Ovary (tissue), 10 donors: Measurements from ENCODE around the gene SERPINB7. TPM values are rescaled to one million over a fixed set of nuclear protein-coding genes. Genes with fewer than 3 reads are reported as not detected.

Experiments used
- DNase-seq, 5 donors: peaks; one replicate each; pipeline ENCODE4 v3.0.0-alpha.2; 2019 to 2020
- H3K27ac ChIP-seq, 2 donors: fragments of 200-600 bp; one replicate each; pipeline versions ENCODE4 v1.5.1 to v1.8.0; 2019 to 2022
- H3K27me3 ChIP-seq: fragments of 200-600 bp; one replicate; pipeline ENCODE4 v1.8.0; 2022
- H3K36me3 ChIP-seq: fragments of 200-600 bp; sonication (generic); one replicate; pipeline ENCODE4 v1.5.1; 2019
- H3K4me1 ChIP-seq: one replicate; pipeline ENCODE4 v1.8.1; 2013; ENCODE audit warnings: mild to moderate bottlenecking, moderate library complexity; ENCODE audit not compliant: insufficient read depth
- H3K4me3 ChIP-seq: fragments of 200-600 bp; sonication (generic); one replicate; pipeline ENCODE4 v1.5.1; 2017
- H3K9me3 ChIP-seq, 2 donors: fragments of 200-600 bp in 1 of 2; sonication (generic) in 1 of 2; one replicate each; pipeline versions ENCODE4 v1.5.1 to v1.8.1; 2013 to 2019; ENCODE audit warnings: mild to moderate bottlenecking in 1 of 2, moderate library complexity in 1 of 2
- EP300 ChIP-seq: sonication (generic); formaldehyde crosslinking; IDR thresholded peaks from one replicate; pipeline ENCODE4 v1.6.1; 2017; ENCODE audit warnings: antibody characterized with exemption
- POLR2A ChIP-seq: fragments of 450-650 bp; IDR thresholded peaks from one replicate; pipeline ENCODE4 v1.6.1; 2017; ENCODE audit warnings: antibody characterized with exemption, mild to moderate bottlenecking, moderate library complexity
- WGBS, 3 donors: extraction: QIAGEN DNeasy Blood & Tissue Kit in 1 of 3; methylation state at CpG; one replicate each; pipeline versions ENCODE4 v1.1.5 to v1.1.7; 2013 to 2017; 5-methylcytosine and 5-hydroxymethylcytosine counted together
- intact Hi-C, 4 donors: fragments of 100-400 bp; cut with DNase I; formaldehyde crosslinking; loops; one replicate each; pipeline versions ENCODE4 v1.11.0 to v1.15.1; 2022 to 2023
- long read RNA-seq, 3 donors: library from polyadenylated mRNA in 2 of 3; unstranded in 2 of 3; transcript quantifications; one replicate each; pipeline ENCODE4 v2.0.0 and lab custom pipeline, GENCODE V29; 2021 to 2026
- polyA plus RNA-seq, 2 donors: library from polyadenylated mRNA; stranded (reverse); fragments of 200-250 nt in 1 of 2; fragments of 350-450 nt in 1 of 2; fragmentation: Illumina TruSeq in 1 of 2; extraction: RNeasy Lipid Tissue Mini Kit (QIAGEN cat#74804) in 1 of 2; gene quantifications; one replicate each; pipeline ENCODE4 v1.2.3, GENCODE V29; 2013 to 2014
- total RNA-seq, 7 donors: library from RNA; depleted of rRNA in 2 of 7; stranded (reverse); fragments of >200 nt in 2 of 7; fragmentation: NEBNext Ultra II Directional in 3 of 7; extraction: Animal tissue kit (Norgen Biotek cat#: 25700) in 3 of 7; gene quantifications; one replicate each; pipeline versions ENCODE4 v1.1.0 to v1.2.4, GENCODE V29; 2016 to 2023
- TF ChIP-seq, protein P1 (sequence below), 3 donors: fragments of 450-650 bp in 2 of 3; fragments of 200-600 bp in 1 of 3; IDR thresholded peaks; one replicate each; pipeline versions ENCODE4 v1.5.1 to v1.8.0; 2016 to 2022; ENCODE audit warnings: antibody characterized with exemption in 3 of 3, mild to moderate bottlenecking in 1 of 3
- donor health status: DM: no; HTN: no; CAD: no; lungs with moderate emphysema.
- donor health status: DM: no; HTN: no; CAD: no.
- donor health status: Bipolar disorder and iron deficiency.
- donor health status: DM: yes; HTN: yes; CAD: no.
- donor health status: DM: no; HTN: no; CAD: no.
- donor health status: DM: yes; HTN: yes; CAD: no.

SERPINB7 gene, protein sequence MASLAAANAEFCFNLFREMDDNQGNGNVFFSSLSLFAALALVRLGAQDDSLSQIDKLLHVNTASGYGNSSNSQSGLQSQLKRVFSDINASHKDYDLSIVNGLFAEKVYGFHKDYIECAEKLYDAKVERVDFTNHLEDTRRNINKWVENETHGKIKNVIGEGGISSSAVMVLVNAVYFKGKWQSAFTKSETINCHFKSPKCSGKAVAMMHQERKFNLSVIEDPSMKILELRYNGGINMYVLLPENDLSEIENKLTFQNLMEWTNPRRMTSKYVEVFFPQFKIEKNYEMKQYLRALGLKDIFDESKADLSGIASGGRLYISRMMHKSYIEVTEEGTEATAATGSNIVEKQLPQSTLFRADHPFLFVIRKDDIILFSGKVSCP
- total RNA-seq (under 1 TPM in 2 of 7 donors, not detected in 5; 0.12 to 0.23 TPM), polyA plus RNA-seq (under 1 TPM; 0.06 to 0.08 TPM)
- long read RNA-seq, donor 1, result 0 reads
- long read RNA-seq, donor 2, result 0 reads
- long read RNA-seq, donor 3, result 0 reads

DNA sequence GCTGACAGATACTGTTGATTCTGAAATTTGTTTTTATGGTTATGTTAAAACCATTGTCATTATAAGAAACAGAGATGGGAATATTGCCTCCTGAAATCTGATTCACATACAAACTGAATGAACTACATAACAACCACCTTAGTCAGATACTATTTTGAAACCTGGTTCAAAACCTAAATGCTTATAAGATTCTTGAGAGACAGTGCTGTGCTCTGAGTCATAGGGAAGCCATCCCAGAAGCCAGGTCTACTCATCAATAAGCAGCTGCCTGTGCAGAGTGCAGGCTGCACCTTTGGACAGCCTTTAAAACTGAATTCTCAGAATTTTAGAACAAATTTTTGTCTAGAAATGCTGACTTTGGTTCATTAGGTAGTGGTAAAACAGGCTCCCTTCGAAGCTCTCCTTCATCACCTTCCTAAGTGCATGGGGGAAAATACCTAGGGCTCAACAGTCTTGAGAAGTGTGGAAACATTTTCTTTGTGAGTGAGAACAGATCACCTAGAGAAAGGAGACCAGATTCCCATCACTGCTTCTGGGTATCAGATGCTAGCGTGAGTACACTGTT lies at the start of gene SERPINB7:
Gene SERPINB7, plus strand, starts transcription at position 253 of the 565 bp plus-strand sequence. CDS start 6,955 bp downstream, outside the sequence.
- H3K4me3 ChIP-seq, result no peak within 1 kb of the TSS
- H3K27ac ChIP-seq, result no peak within 1 kb of the TSS
- no peaks in the 10 kb centered on the region for H3K27me3 ChIP-seq
- H3K9me3 ChIP-seq, result no peaks in the 10 kb centered on the region
- no peaks in the 10 kb centered on the region for H3K4me1 ChIP-seq
- intact Hi-C loops, result no loop called here
- TF ChIP-seq, protein P1, sequence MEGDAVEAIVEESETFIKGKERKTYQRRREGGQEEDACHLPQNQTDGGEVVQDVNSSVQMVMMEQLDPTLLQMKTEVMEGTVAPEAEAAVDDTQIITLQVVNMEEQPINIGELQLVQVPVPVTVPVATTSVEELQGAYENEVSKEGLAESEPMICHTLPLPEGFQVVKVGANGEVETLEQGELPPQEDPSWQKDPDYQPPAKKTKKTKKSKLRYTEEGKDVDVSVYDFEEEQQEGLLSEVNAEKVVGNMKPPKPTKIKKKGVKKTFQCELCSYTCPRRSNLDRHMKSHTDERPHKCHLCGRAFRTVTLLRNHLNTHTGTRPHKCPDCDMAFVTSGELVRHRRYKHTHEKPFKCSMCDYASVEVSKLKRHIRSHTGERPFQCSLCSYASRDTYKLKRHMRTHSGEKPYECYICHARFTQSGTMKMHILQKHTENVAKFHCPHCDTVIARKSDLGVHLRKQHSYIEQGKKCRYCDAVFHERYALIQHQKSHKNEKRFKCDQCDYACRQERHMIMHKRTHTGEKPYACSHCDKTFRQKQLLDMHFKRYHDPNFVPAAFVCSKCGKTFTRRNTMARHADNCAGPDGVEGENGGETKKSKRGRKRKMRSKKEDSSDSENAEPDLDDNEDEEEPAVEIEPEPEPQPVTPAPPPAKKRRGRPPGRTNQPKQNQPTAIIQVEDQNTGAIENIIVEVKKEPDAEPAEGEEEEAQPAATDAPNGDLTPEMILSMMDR (IDR thresholded peaks at IDR 0.05), result no peak
- no peak for TF ChIP-seq EP300
- TF ChIP-seq POLR2A, result no peak
- no peaks in the 10 kb centered on the region for H3K36me3 ChIP-seq
- DNase-seq, result no peak
- 72 to 81% (median 81%) methylated on average over 2 of the region's 2 CpGs for WGBS, 3 donors

DNA sequence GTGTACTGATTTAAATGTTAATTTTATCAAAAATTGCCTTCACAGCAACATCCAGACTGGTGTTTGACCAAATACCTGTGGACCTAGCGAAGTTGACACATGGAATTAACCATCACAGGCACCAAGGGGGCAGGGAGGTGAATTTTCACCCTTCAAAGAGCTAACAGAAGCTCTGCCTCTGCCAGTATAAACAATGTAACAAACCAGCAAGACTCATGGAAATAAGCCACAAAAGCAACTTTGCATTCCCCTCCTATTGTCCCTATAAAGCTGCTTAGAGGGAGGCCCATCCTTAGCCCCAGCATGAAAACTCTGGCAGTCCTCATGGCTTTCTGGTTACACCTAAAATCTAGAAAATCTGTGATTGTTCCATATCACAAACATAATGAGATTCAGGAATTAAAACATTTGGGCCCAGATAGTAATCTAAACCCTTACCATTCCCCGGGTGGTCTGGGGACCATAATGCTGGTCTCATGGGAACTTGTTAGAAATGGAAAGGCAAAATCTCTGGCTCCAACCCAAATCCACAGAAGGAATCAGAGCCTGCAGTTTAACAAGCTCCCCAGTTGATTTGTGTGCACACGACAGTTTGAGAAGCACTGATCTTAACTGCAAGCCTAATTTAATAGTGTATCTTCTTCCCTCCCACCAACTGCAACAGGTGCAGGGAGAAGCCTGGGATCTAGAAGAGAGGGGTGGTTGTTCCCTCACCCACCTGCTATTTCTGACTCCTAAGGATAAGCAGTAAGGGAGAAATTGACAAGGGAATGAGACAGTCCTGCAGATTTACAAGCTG lies 49.3 kb upstream of the SERPINB7 start:
- H3K27ac ChIP-seq, result no peak overlapping the region
- TF ChIP-seq EP300 (no peak), POLR2A (no peak)
- TF ChIP-seq, protein P1 (IDR thresholded peaks at IDR 0.05), result no peak
- WGBS, 3 donors, result 2 to 30% (median 8%) methylated on average over 3 of the region's 3 CpGs
- no peak for DNase-seq
- no peaks in the 10 kb centered on the region for H3K9me3 ChIP-seq
- intact Hi-C loops, result no loop called here
- H3K27me3 ChIP-seq, result no peaks in the 10 kb centered on the region
- no peaks in the 10 kb centered on the region for H3K36me3 ChIP-seq
- no peaks in the 10 kb centered on the region for H3K4me1 ChIP-seq
- H3K4me3 ChIP-seq, result no peak overlapping the region

DNA sequence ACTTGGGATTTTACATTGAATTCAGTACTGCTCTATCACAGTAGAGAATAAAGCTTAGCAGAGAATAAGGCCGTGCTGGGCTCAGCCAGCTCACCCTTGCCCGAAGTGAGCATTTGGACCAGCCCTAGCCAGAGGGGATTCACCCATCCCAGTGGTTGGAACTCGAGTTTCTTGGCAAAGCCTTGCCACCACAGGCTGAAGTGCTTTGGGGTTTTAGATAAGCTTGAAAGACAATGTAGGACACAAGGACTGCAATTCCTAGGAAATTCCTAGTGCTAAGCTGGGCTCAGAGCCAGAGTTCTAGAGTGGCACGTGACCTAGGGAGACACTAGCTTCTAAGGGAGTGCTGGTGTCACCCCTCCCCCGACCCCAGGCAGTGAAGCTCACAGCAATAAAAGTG lies 44.4 kb upstream of the SERPINB7 start:
- 58 to 70% (median 68%) methylated on average over 5 of the region's 5 CpGs for WGBS, 3 donors
- Histone ChIP-seq H3K36me3 (no peaks in the 10 kb centered on the region), H3K9me3 (no peaks in the 10 kb centered on the region), H3K27me3 (no peaks in the 10 kb centered on the region), H3K4me3 (no peak overlapping the region), H3K27ac (no peak overlapping the region), H3K4me1 (no peaks in the 10 kb centered on the region)
- intact Hi-C loops, result no loop called here
- TF ChIP-seq EP300 (no peak), POLR2A (no peak)
- TF ChIP-seq, protein P1 (IDR thresholded peaks at IDR 0.05), result no peak
- DNase-seq, result no peak

DNA sequence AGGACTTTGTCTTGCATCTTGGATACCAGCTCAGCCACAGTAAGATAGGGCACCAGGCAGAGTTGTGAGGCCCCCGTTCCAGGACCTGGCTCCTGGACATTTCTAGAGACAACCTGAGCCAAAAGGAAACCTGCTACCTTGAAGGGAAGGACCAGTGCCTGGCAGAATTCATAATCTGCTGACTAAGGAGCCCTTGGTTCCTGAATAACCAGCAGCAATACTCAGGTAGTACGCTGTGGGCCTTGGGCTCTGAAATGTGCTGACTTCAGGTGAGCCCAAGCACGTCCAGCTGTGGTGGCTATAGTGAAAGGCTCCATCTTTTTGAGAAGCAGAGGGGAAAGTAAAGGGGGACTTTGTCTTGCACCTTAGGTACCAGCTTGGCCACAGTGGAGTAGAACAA lies 44.0 kb upstream of the SERPINB7 start:
- no peak for DNase-seq
- H3K4me3 ChIP-seq, result no peak overlapping the region
- no peaks in the 10 kb centered on the region for H3K27me3 ChIP-seq
- no peaks in the 10 kb centered on the region for H3K36me3 ChIP-seq
- no peaks in the 10 kb centered on the region for H3K9me3 ChIP-seq
- H3K4me1 ChIP-seq, result no peaks in the 10 kb centered on the region
- no peak for TF ChIP-seq POLR2A
- no peak for TF ChIP-seq EP300
- TF ChIP-seq, protein P1 (IDR thresholded peaks at IDR 0.05), result no peak
- H3K27ac ChIP-seq, result no peak overlapping the region
- 79 to 95% (median 85%) methylated on average over 3 of the region's 3 CpGs for WGBS, 3 donors
- intact Hi-C loops, result no loop called here
